ENCODE data around the gene SEC61A2. TPM values are rescaled to one million over a fixed set of nuclear protein-coding genes. Genes with fewer than 3 reads are reported as not detected.
"Not testable (repeated sequence)": the region's sequence is repeated elsewhere in the genome, so short reads cannot be mapped to it uniquely, and the experiment has no call there.

SEC61A2 gene
- total and polyA plus RNA-seq, 2 experiments from 2014 or later, result 8.7 to 17.6 TPM

DNA sequence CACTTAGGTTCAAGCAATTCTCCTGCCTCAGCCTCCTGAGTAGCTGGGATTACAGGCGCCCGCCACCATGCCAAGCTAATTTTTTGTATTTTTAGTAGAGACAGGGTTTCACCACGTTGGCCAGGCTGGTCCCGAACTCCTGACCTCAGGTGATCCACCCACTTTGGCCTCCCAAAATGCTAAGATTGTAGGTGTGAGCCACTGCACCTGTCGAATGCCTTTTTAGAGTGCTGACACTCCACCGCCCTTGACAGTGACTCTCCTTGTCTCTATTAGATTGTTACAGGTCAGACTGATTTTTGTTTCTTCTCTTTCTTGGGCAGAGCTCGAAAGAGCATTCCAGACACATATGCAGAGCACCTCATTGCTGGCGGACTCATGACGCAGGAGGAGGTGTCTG is 32.1 kb upstream of the SEC61A2 start:
- H2AFZ ChIP-seq; H3K4me3 ChIP-seq; H4K20me1 ChIP-seq (replicated peaks; ENCODE audit: insufficient read depth); H3K27ac Mint-ChIP-seq; ATAC-seq; H3K27me3 ChIP-seq (ENCODE audit: insufficient read depth); H3K4me2 ChIP-seq; H3K27ac ChIP-seq (ENCODE audit: low read depth); H3K27me3 Mint-ChIP-seq (ENCODE audit: insufficient read depth, low read depth, poor library complexity); H3K79me2 ChIP-seq (replicated peaks; ENCODE audit: insufficient read depth); DNase-seq (ENCODE audit: low spot score); H3K4me1 Mint-ChIP-seq; H3K9me2 ChIP-seq (ENCODE audit: insufficient read depth); H3K4me1 ChIP-seq (ENCODE audit: insufficient read depth); H3K9me3 Mint-ChIP-seq; H3F3A ChIP-seq (replicated peaks; ENCODE audit: low read depth); H3K4me3 Mint-ChIP-seq: not testable (repeated sequence)
- H3K36me3 ChIP-seq (ENCODE audit: insufficient read depth), result peaks cover 61% of the 10 kb centered on the region
- peaks cover 70% of the 10 kb centered on the region for H3K36me3 Mint-ChIP-seq (ENCODE audit: low read depth)

GRCh38 chr10:12097791-12098190 is 31.7 kb upstream of the SEC61A2 start:
- no peaks in the 10 kb centered on the region for H3K4me1 Mint-ChIP-seq
- H3K9me2 ChIP-seq (ENCODE audit: insufficient read depth), result no peaks in the 10 kb centered on the region
- no peaks in the 10 kb centered on the region for H3F3A ChIP-seq (replicated peaks; ENCODE audit: low read depth)
- no peaks in the 10 kb centered on the region for H3K79me2 ChIP-seq (replicated peaks; ENCODE audit: insufficient read depth)
- no peak overlapping the region for H3K4me3 ChIP-seq
- H3K27me3 Mint-ChIP-seq (ENCODE audit: insufficient read depth, low read depth, poor library complexity), result peaks cover 6% of the 10 kb centered on the region
- TF ChIP-seq NANOG (IDR thresholded peaks at IDR 0.05; ENCODE audit: borderline replicate concordance) (no peak), ETS1 (IDR thresholded peaks at IDR 0.05) (no peak), EZH2 (IDR thresholded peaks at IDR 0.05; ENCODE audit: low read depth, unreplicated experiment) (no peak), EZH2phosphoT487 (IDR thresholded peaks at IDR 0.05; ENCODE audit: unreplicated experiment) (no peak)
- ATAC-seq (no peak), DNase-seq (ENCODE audit: low spot score) (no peak)
- H2AFZ ChIP-seq, result no peak overlapping the region
- H3K27ac Mint-ChIP-seq, result no peak overlapping the region
- H3K4me3 Mint-ChIP-seq, result no peak overlapping the region
- H3K4me1 ChIP-seq (ENCODE audit: insufficient read depth), result no peaks in the 10 kb centered on the region
- peaks cover 62% of the 10 kb centered on the region for H3K36me3 ChIP-seq (ENCODE audit: insufficient read depth)
- no peaks in the 10 kb centered on the region; the same call in none of the 2 replicates for H4K20me1 ChIP-seq (replicated peaks; ENCODE audit: insufficient read depth)
- H3K4me2 ChIP-seq, result no peak overlapping the region
- H3K36me3 Mint-ChIP-seq (ENCODE audit: low read depth), result peaks cover 68% of the 10 kb centered on the region
- H3K9me3 Mint-ChIP-seq, result no peaks in the 10 kb centered on the region
- H3K27ac ChIP-seq (ENCODE audit: low read depth), result no peak overlapping the region
- H3K27me3 ChIP-seq (ENCODE audit: insufficient read depth), result no peaks in the 10 kb centered on the region

GRCh38 chr10:12098966-12099365 is 30.5 kb upstream of the SEC61A2 start:
- H3K36me3 ChIP-seq (ENCODE audit: insufficient read depth), result peaks cover 56% of the 10 kb centered on the region
- H3K27ac Mint-ChIP-seq, result no peak overlapping the region
- H3K9me3 Mint-ChIP-seq, result no peaks in the 10 kb centered on the region
- H4K20me1 ChIP-seq (replicated peaks; ENCODE audit: insufficient read depth), result no peaks in the 10 kb centered on the region; the same call in none of the 2 replicates
- H3K36me3 Mint-ChIP-seq (ENCODE audit: low read depth), result peaks cover 65% of the 10 kb centered on the region
- no peak for DNase-seq (ENCODE audit: low spot score)
- H2AFZ ChIP-seq, result no peak overlapping the region
- H3K4me2 ChIP-seq, result no peak overlapping the region
- no peak for ATAC-seq
- H3K4me1 ChIP-seq (ENCODE audit: insufficient read depth), result no peaks in the 10 kb centered on the region
- peaks cover 6% of the 10 kb centered on the region for H3K27me3 Mint-ChIP-seq (ENCODE audit: insufficient read depth, low read depth, poor library complexity)
- H3K27ac ChIP-seq (ENCODE audit: low read depth), result no peak overlapping the region
- no peaks in the 10 kb centered on the region for H3F3A ChIP-seq (replicated peaks; ENCODE audit: low read depth)
- H3K4me1 Mint-ChIP-seq, result no peaks in the 10 kb centered on the region
- H3K79me2 ChIP-seq (replicated peaks; ENCODE audit: insufficient read depth), result no peaks in the 10 kb centered on the region
- no peak overlapping the region for H3K4me3 Mint-ChIP-seq
- H3K4me3 ChIP-seq, result no peak overlapping the region
- no peaks in the 10 kb centered on the region for H3K9me2 ChIP-seq (ENCODE audit: insufficient read depth)
- H3K27me3 ChIP-seq (ENCODE audit: insufficient read depth), result no peaks in the 10 kb centered on the region
- TF ChIP-seq JUNB (IDR thresholded peaks at IDR 0.05; ENCODE audit: unreplicated experiment) (no peak), EZH2phosphoT487 (IDR thresholded peaks at IDR 0.05; ENCODE audit: unreplicated experiment) (no peak), NANOG (IDR thresholded peaks at IDR 0.05; ENCODE audit: borderline replicate concordance) (no peak), ZNF331 (CRISPR knock-in tag; IDR thresholded peaks at IDR 0.05; ENCODE audit: low read depth) (no peak), CTCF (conservative IDR thresholded peaks at IDR 0.05; ENCODE audit: low read depth in 2 of 2) (no peak), CREB1 (CRISPR knock-in tag; IDR thresholded peaks at IDR 0.05; ENCODE audit: low read depth) (no peak), ETS1 (IDR thresholded peaks at IDR 0.05) (no peak), EZH2 (IDR thresholded peaks at IDR 0.05; ENCODE audit: low read depth, unreplicated experiment) (no peak), POLR2AphosphoS5 (IDR thresholded peaks at IDR 0.05; ENCODE audit: low read depth) (no peak), STAT1 (IDR thresholded peaks at IDR 0.05; ENCODE audit: unreplicated experiment) (no peak)

Measured in GM23338 (cell line).